H1 (cell line): ENCODE measurements around the gene STH. TPM values are rescaled to one million over a fixed set of nuclear protein-coding genes. Genes with fewer than 3 reads are reported as not detected.

Source experiments
- CTCF ChIA-PET: fragments of 300-600 bp; sonication (Branson Sonifier 250); formaldehyde crosslinking; loops from one replicate; lab custom pipeline; 2021; ENCODE audit not compliant: partially characterized antibody; lab: Charles Lee
- POLR2A ChIA-PET: fragments of 300-600 bp; sonication (Branson Sonifier 250); formaldehyde crosslinking; loops from one replicate; lab custom pipeline; 2021; ENCODE audit warnings: inconsistent platforms; ENCODE audit not compliant: partially characterized antibody; lab: Charles Lee
- DNase-seq, 2 experiments: peaks; one replicate each; pipeline versions ENCODE4 v3.0.0 to v3.0.0-alpha.2; 2010 to 2022; ENCODE audit warnings: low spot score in 2 of 2, low read depth in 1 of 2, mixed read lengths in 1 of 2
- FAIRE-seq: peaks from 2 replicates; lab custom pipeline; 2011; peaks lifted over from hg19 to GRCh38; lab: Jason Lieb, UNC
- H2AFZ ChIP-seq: 2 replicates; pipeline ENCODE4 v1.8.1; 2012; ENCODE audit warnings: low read length, inconsistent platforms
- H2AK5ac ChIP-seq: 2 replicates; pipeline ENCODE4 v1.6.1; 2013; ENCODE audit warnings: low read depth, low read length
- H2BK120ac ChIP-seq: replicated peaks from 2 replicates; pipeline ENCODE3; 2013; ENCODE audit warnings: low read depth, low read length, inconsistent platforms
- H2BK12ac ChIP-seq: 2 replicates; pipeline ENCODE4 v1.6.1; 2013; ENCODE audit warnings: low read depth, low read length
- H2BK15ac ChIP-seq: 2 replicates; pipeline ENCODE4 v1.6.1; 2013; ENCODE audit warnings: low read length
- H2BK20ac ChIP-seq: 2 replicates; pipeline ENCODE4 v1.6.1; 2013; ENCODE audit warnings: low read length
- H2BK5ac ChIP-seq: 2 replicates; pipeline ENCODE4 v1.6.1; 2013; ENCODE audit warnings: low read depth, low read length
- H3K14ac ChIP-seq: 2 replicates; pipeline ENCODE4 v1.6.1; 2013; ENCODE audit warnings: inconsistent platforms; ENCODE audit not compliant: insufficient read length
- H3K18ac ChIP-seq: 2 replicates; pipeline ENCODE4 v1.6.1; 2013; ENCODE audit warnings: low read length; ENCODE audit errors: extremely low read depth
- H3K23ac ChIP-seq: 2 replicates; pipeline ENCODE4 v1.6.1; 2013; ENCODE audit warnings: inconsistent platforms; ENCODE audit not compliant: insufficient read length
- H3K23me2 ChIP-seq: 2 replicates; pipeline ENCODE4 v1.6.1; 2013; ENCODE audit warnings: low read depth, low read length
- H3K27ac ChIP-seq: 2 replicates; pipeline ENCODE4 v1.6.1; 2011; ENCODE audit warnings: low read depth, low read length, inconsistent platforms
- H3K27me3 ChIP-seq, 4 experiments: replicated peaks in 1 of 4; 1 replicate in 1 of 4; 2 replicates in 3 of 4; pipeline versions ENCODE4 v1.6.1 to v1.8.1; 2011 to 2013; ENCODE audit warnings: low read length in 3 of 4, mild to moderate bottlenecking in 3 of 4, inconsistent platforms in 2 of 4, mixed read lengths in 2 of 4, moderate library complexity in 1 of 4; ENCODE audit not compliant: control insufficient read depth in 3 of 4, insufficient read depth in 3 of 4; ENCODE audit errors: extremely low read depth in 1 of 4
- H3K36me3 ChIP-seq, 4 experiments: 2 replicates each; pipeline versions ENCODE4 v1.6.1 to v1.8.1; 2011 to 2013; ENCODE audit warnings: mild to moderate bottlenecking in 4 of 4, low read length in 3 of 4, moderate library complexity in 2 of 4, control low read depth in 1 of 4, inconsistent platforms in 1 of 4; ENCODE audit not compliant: insufficient read depth in 4 of 4, control insufficient read depth in 2 of 4
- H3K4ac ChIP-seq: replicated peaks from 2 replicates; pipeline ENCODE3; 2013; ENCODE audit warnings: low read length, low read depth, mixed read lengths, inconsistent platforms; ENCODE audit not compliant: insufficient read length
- H3K4me1 ChIP-seq, 4 experiments: replicated peaks in 1 of 4; 1 replicate in 1 of 4; 2 replicates in 3 of 4; pipeline versions ENCODE4 v1.6.1 to v1.8.1; 2011 to 2013; ENCODE audit warnings: low read length in 3 of 4, inconsistent platforms in 2 of 4, mixed read lengths in 1 of 4; ENCODE audit not compliant: insufficient read depth in 4 of 4, control insufficient read depth in 3 of 4
- H3K4me2 ChIP-seq, 2 experiments: 2 replicates each; pipeline versions ENCODE4 v1.6.1 to v1.8.1; 2011 to 2013; ENCODE audit warnings: low read depth in 2 of 2, low read length in 2 of 2, control low read depth in 1 of 2, inconsistent platforms in 1 of 2, mild to moderate bottlenecking in 1 of 2; ENCODE audit not compliant: insufficient read depth in 1 of 2
- H3K4me3 ChIP-seq, 4 experiments: fragments of 200-600, 300-600 bp in 1 of 4; sonication (generic), shearing (Covaris generic), sonication (Bioruptor Twin) in 1 of 4; 2 replicates each; pipeline versions ENCODE4 v1.5.1 to v1.8.1; 2011 to 2016; ENCODE audit warnings: low read length in 4 of 4, low read depth in 3 of 4, control low read depth in 2 of 4, inconsistent platforms in 2 of 4, mild to moderate bottlenecking in 2 of 4, mixed read lengths in 1 of 4, moderate library complexity in 1 of 4; ENCODE audit not compliant: insufficient read depth in 2 of 4; ENCODE audit errors: extremely low read depth in 1 of 4
- H3K56ac ChIP-seq: replicated peaks from 2 replicates; pipeline ENCODE3; 2013; ENCODE audit warnings: low read depth, mild to moderate bottlenecking, mixed read lengths, low read length, inconsistent platforms; ENCODE audit not compliant: insufficient read length
- H3K79me1 ChIP-seq: 2 replicates; pipeline ENCODE4 v1.6.1; 2013; ENCODE audit warnings: low read depth, low read length, control low read depth
- H3K79me2 ChIP-seq, 2 experiments: 2 replicates each; pipeline versions ENCODE4 v1.6.1 to v1.8.1; 2012 to 2013; ENCODE audit warnings: low read length in 2 of 2, mild to moderate bottlenecking in 2 of 2, inconsistent platforms in 1 of 2; ENCODE audit not compliant: insufficient read depth in 2 of 2, control insufficient read depth in 1 of 2
- H3K9ac ChIP-seq, 4 experiments: replicated peaks in 1 of 4; 1 replicate in 1 of 4; 2 replicates in 3 of 4; pipeline versions ENCODE4 v1.6.1 to v1.8.1; 2011 to 2013; ENCODE audit warnings: low read depth in 3 of 4, low read length in 3 of 4, control low read depth in 2 of 4, mild to moderate bottlenecking in 2 of 4, moderate library complexity in 2 of 4, inconsistent platforms in 1 of 4; ENCODE audit errors: extremely low read depth in 1 of 4
- H3K9me3 ChIP-seq, 2 experiments: 2 replicates each; pipeline versions ENCODE4 v1.6.1 to v1.8.1; 2012 to 2013; ENCODE audit warnings: mild to moderate bottlenecking in 2 of 2, moderate library complexity in 2 of 2, control low read depth in 1 of 2, inconsistent platforms in 1 of 2, low read depth in 1 of 2, low read length in 1 of 2, mixed read lengths in 1 of 2; ENCODE audit not compliant: insufficient read depth in 2 of 2
- H4K20me1 ChIP-seq, 2 experiments: replicated peaks in 1 of 2; 2 replicates each; pipeline versions ENCODE3 to v1.8.1; 2011 to 2013; ENCODE audit warnings: inconsistent platforms in 2 of 2, low read length in 2 of 2, mild to moderate bottlenecking in 1 of 2; ENCODE audit not compliant: insufficient read depth in 2 of 2, control insufficient read depth in 1 of 2
- H4K5ac ChIP-seq: 2 replicates; pipeline ENCODE4 v1.6.1; 2013; ENCODE audit warnings: low read length, low read depth, mixed read lengths, inconsistent platforms; ENCODE audit not compliant: insufficient read length
- H4K8ac ChIP-seq: 2 replicates; pipeline ENCODE4 v1.8.0; 2013; ENCODE audit warnings: mild to moderate bottlenecking, moderate library complexity, low read length, inconsistent platforms; ENCODE audit not compliant: insufficient read depth; ENCODE audit errors: extremely low read depth
- H4K91ac ChIP-seq: replicated peaks from 2 replicates; pipeline ENCODE3; 2013; ENCODE audit warnings: low read length, mixed read lengths, inconsistent platforms; ENCODE audit not compliant: insufficient read length
- CBX5 ChIP-seq: fragments of 300-800, 300-1000 bp; sonication (generic); IDR thresholded peaks from 2 replicates; pipeline ENCODE4 v1.7.1; 2016; ENCODE audit warnings: antibody characterized with exemption, low read length, low read depth
- CTBP2 ChIP-seq: IDR thresholded peaks from 2 replicates; pipeline ENCODE4 v1.7.0; 2011; ENCODE audit warnings: borderline replicate concordance, mild to moderate bottlenecking, moderate library complexity, mixed read lengths, low read length; ENCODE audit not compliant: insufficient read depth, insufficient read length
- HDAC2 ChIP-seq, 2 experiments: fragments of 300-600 bp in 1 of 2; sonication (generic) in 1 of 2; IDR thresholded peaks; 2 replicates each; pipeline ENCODE4 v1.6.1; 2011 to 2012; ENCODE audit warnings: low read depth in 2 of 2, low read length in 2 of 2, mild to moderate bottlenecking in 2 of 2, moderate library complexity in 2 of 2, borderline replicate concordance in 1 of 2, inconsistent platforms in 1 of 2
- KDM5A ChIP-seq: fragments of 200-600 bp; IDR thresholded peaks from 2 replicates; pipeline ENCODE4 v1.7.1; 2012; ENCODE audit warnings: mild to moderate bottlenecking, low read length, inconsistent platforms, mixed read lengths
- POLR2AphosphoS5 ChIP-seq: IDR thresholded peaks from 2 replicates; pipeline ENCODE4 v1.6.1; 2011; ENCODE audit warnings: low read depth, low read length
- RBBP5 ChIP-seq: IDR thresholded peaks from 2 replicates; pipeline ENCODE4 v1.7.1; 2012; ENCODE audit warnings: low read depth, mild to moderate bottlenecking, inconsistent platforms, low read length, moderate library complexity, borderline replicate concordance
- RXRA ChIP-seq: IDR thresholded peaks from 2 replicates; pipeline ENCODE4 v1.6.1; 2011; ENCODE audit warnings: low read depth, mild to moderate bottlenecking, low read length, moderate library complexity; ENCODE audit not compliant: insufficient read depth
- SIX5 ChIP-seq: IDR thresholded peaks from 2 replicates; pipeline ENCODE4 v1.6.1; 2011; ENCODE audit warnings: mild to moderate bottlenecking, low read depth, low read length
- SP1 ChIP-seq: IDR thresholded peaks from 2 replicates; pipeline ENCODE4 v1.6.1; 2011; ENCODE audit warnings: low read depth, low read length
- SP4 ChIP-seq: IDR thresholded peaks from 2 replicates; pipeline ENCODE4 v1.6.1; 2012; ENCODE audit warnings: low read length, inconsistent platforms
- WGBS, 2 experiments: shearing (Covaris generic) in 1 of 2; methylation state at CpG; one replicate each; pipeline versions ENCODE4 v1.1.6 to v1.1.7; 2013 to 2015; ENCODE audit warnings: low lambda C conversion rate in 2 of 2, mixed read lengths in 2 of 2, inconsistent platforms in 1 of 2, low coverage in 1 of 2, missing lambda C conversion rate in 1 of 2; ENCODE audit not compliant: insufficient replicate concordance in 2 of 2, insufficient coverage in 1 of 2, insufficient read length in 1 of 2; ENCODE audit errors: extremely low coverage in 1 of 2, missing lambda C conversion rate in 1 of 2; 5-methylcytosine and 5-hydroxymethylcytosine counted together
- polyA plus RNA-seq, 7 experiments: library from polyadenylated mRNA; depleted of rRNA in 3 of 7; stranded (reverse) in 5 of 7; unstranded in 2 of 7; fragments of >200 nt in 5 of 7; fragments of 200-250 nt in 2 of 7; gene quantifications; 1 replicate in 5 of 7; 2 replicates in 1 of 7; 4 replicates in 1 of 7; pipeline versions ENCODE4 v1.2.1 to v1.2.3, GENCODE V29; 2011 to 2013; ENCODE audit warnings: missing spikeins in 2 of 7, mixed read lengths in 2 of 7
- total RNA-seq: library from RNA; stranded (reverse); fragmentation: NEBNext Ultra II Directional; extraction: Animal tissue kit (Norgen Biotek cat#: 25700); gene quantifications from 2 replicates; pipeline ENCODE4 v1.2.1, GENCODE V29; 2021

STH gene
- total and polyA plus RNA-seq, 2 of the 8 experiments (the other 6 are each of a cell fraction or from before 2014, with no cell fraction given), result not detected

GRCh38 chr17:45970659-45971058 is 28.4 kb upstream of the STH start:
- Histone ChIP-seq H3K4ac (no peak overlapping the region), H2BK120ac (no peak overlapping the region), H2BK12ac (no peak overlapping the region), H2BK20ac (no peak overlapping the region), H4K8ac (no peak overlapping the region), H3K4me1 (peaks cover 0 to 3% (median 0%) of the 10 kb centered on the region in 4 experiments; a peak in 1 of 7 replicates), H3K36me3 (no peaks in the 10 kb centered on the region), H2AK5ac (no peak overlapping the region), H2BK5ac (no peak overlapping the region), H4K5ac (no peak overlapping the region), H3K23ac (no peak overlapping the region), H3K18ac (no peak overlapping the region), H4K20me1 (no peaks in the 10 kb centered on the region), H2BK15ac (no peak overlapping the region), H3K9ac (no peak overlapping the region), H3K27ac (no peak overlapping the region), H3K79me2 (no peaks in the 10 kb centered on the region), H3K4me2 (no peak overlapping the region), H3K14ac (no peak overlapping the region), H3K4me3 (no peak overlapping the region), H2AFZ (no peak overlapping the region), H3K79me1 (no peaks in the 10 kb centered on the region), H4K91ac (no peak overlapping the region), H3K56ac (no peak overlapping the region), H3K9me3 (no peaks in the 10 kb centered on the region), H3K23me2 (peaks cover 10% of the 10 kb centered on the region; the same call in 1 of the 2 replicates), H3K27me3 (peaks cover 0 to 5% (median 0%) of the 10 kb centered on the region in 4 experiments; a peak in 3 of 7 replicates)
- FAIRE-seq (no peak), DNase-seq (no peak)
- ChIA-PET CTCF (interaction anchor here (0.7 to 2.8 kb wide), 23 partner anchors 9 to 330 kb away, joined by 3 to 31 read pairs (median 4); no protein-coding TSS in a partner anchor), POLR2A (interaction anchor here (0.8 to 1.2 kb wide), 2 partner anchors 22 to 242 kb away, joined by 3 read pairs; no protein-coding TSS in a partner anchor)
- WGBS, 2 experiments, result 92% methylated on average over 3 of the region's 3 CpGs; no CpG with 5 or more reads in 1 of the 2 experiments
- no peak for TF ChIP-seq CBX5
- TF ChIP-seq SP4, result no peak
- TF ChIP-seq POLR2AphosphoS5, result no peak
- TF ChIP-seq SIX5, result no peak
- TF ChIP-seq RBBP5, result no peak
- no peak for TF ChIP-seq SP1
- TF ChIP-seq KDM5A, result no peak
- TF ChIP-seq CTBP2, result no peak
- TF ChIP-seq RXRA, result no peak
- no peak for TF ChIP-seq HDAC2 (IDR thresholded peaks at IDR 0.05; ENCODE audit: borderline replicate concordance in 1 of 2, low read depth in 2 of 2, low read length in 2 of 2)
